ENCODE measurements around the gene CAVIN3. TPM values are rescaled to one million over a fixed set of nuclear protein-coding genes. Genes with fewer than 3 reads are reported as not detected.
"Not testable (repeated sequence)": the region's sequence is repeated elsewhere in the genome, so short reads cannot be mapped to it uniquely, and the experiment has no call there.

The CAVIN3 gene
- total and polyA plus RNA-seq, 2 experiments from 2014 or later: 33.2 to 34.2 TPM

- TF ChIP-seq CTCF (conservative IDR thresholded peaks at IDR 0.05; ENCODE audit: low read depth in 2 of 2) (no peak), POLR2AphosphoS5 (IDR thresholded peaks at IDR 0.05; ENCODE audit: low read depth) (peak; percentile 59), JUNB (IDR thresholded peaks at IDR 0.05; ENCODE audit: unreplicated experiment) (no peak)
- Histone ChIP-seq H3K36me3 (ENCODE audit: insufficient read depth) (no peaks in the 10 kb centered on the region), H3K9me2 (ENCODE audit: insufficient read depth) (no peaks in the 10 kb centered on the region), H3K27me3 (ENCODE audit: insufficient read depth) (peaks cover 95% of the 10 kb centered on the region), H2AFZ (no peak overlapping the region), H3K4me2 (no peak overlapping the region), H3K27ac (ENCODE audit: low read depth) (no peak overlapping the region), H3F3A (replicated peaks; ENCODE audit: low read depth) (no peaks in the 10 kb centered on the region), H3K79me2 (replicated peaks; ENCODE audit: insufficient read depth) (no peaks in the 10 kb centered on the region), H3K4me1 (ENCODE audit: insufficient read depth) (peaks cover 16% of the 10 kb centered on the region), H3K4me3 (no peak overlapping the region), H4K20me1 (replicated peaks; ENCODE audit: insufficient read depth) (no peaks in the 10 kb centered on the region)
- Mint-ChIP-seq H3K4me1 (peaks cover 20% of the 10 kb centered on the region), H3K27ac (no peak overlapping the region), H3K36me3 (ENCODE audit: low read depth) (no peaks in the 10 kb centered on the region), H3K9me3 (no peaks in the 10 kb centered on the region), H3K4me3 (no peak overlapping the region), H3K27me3 (ENCODE audit: insufficient read depth, low read depth, poor library complexity) (peaks cover 26% of the 10 kb centered on the region)
- ATAC-seq (no peak), DNase-seq (ENCODE audit: low spot score) (peak; percentile 48)
Observed at GRCh38 chr11:6284250-6284649, 36.1 kb downstream of the CAVIN3 start.

GRCh38 chr11:6283453-6284023, 36.8 kb downstream of the CAVIN3 start:
- H4K20me1 ChIP-seq (replicated peaks; ENCODE audit: insufficient read depth): no peaks in the 10 kb centered on the region
- no peaks in the 10 kb centered on the region for H3K36me3 ChIP-seq (ENCODE audit: insufficient read depth)
- peaks cover 95% of the 10 kb centered on the region for H3K27me3 ChIP-seq (ENCODE audit: insufficient read depth)
- Mint-ChIP-seq H3K36me3 (ENCODE audit: low read depth) (no peaks in the 10 kb centered on the region), H3K27me3 (ENCODE audit: insufficient read depth, low read depth, poor library complexity) (peaks cover 30% of the 10 kb centered on the region), H3K4me3 (no peak overlapping the region), H3K4me1 (peaks cover 15% of the 10 kb centered on the region), H3K9me3 (no peaks in the 10 kb centered on the region), H3K27ac (no peak overlapping the region)
- H3K4me2 ChIP-seq: no peak overlapping the region
- TF ChIP-seq NANOG (IDR thresholded peaks at IDR 0.05; ENCODE audit: borderline replicate concordance) (no peak), ZNF462 (CRISPR knock-in tag; IDR thresholded peaks at IDR 0.05) (no peak), EZH2phosphoT487 (IDR thresholded peaks at IDR 0.05; ENCODE audit: unreplicated experiment) (no peak), EZH2 (IDR thresholded peaks at IDR 0.05; ENCODE audit: low read depth, unreplicated experiment) (no peak)
- H2AFZ ChIP-seq: no peak overlapping the region
- no peak for ATAC-seq
- H3F3A ChIP-seq (replicated peaks; ENCODE audit: low read depth): no peaks in the 10 kb centered on the region
- no peak for DNase-seq (ENCODE audit: low spot score)
- H3K79me2 ChIP-seq (replicated peaks; ENCODE audit: insufficient read depth): no peaks in the 10 kb centered on the region
- no peak overlapping the region for H3K4me3 ChIP-seq
- H3K4me1 ChIP-seq (ENCODE audit: insufficient read depth): peaks cover 10% of the 10 kb centered on the region
- H3K27ac ChIP-seq (ENCODE audit: low read depth): no peak overlapping the region
- H3K9me2 ChIP-seq (ENCODE audit: insufficient read depth): no peaks in the 10 kb centered on the region

GRCh38 chr11:6280809-6281208, 39.5 kb downstream of the CAVIN3 start:
- H2AFZ ChIP-seq; H3K27ac Mint-ChIP-seq; DNase-seq (ENCODE audit: low spot score); H4K20me1 ChIP-seq (replicated peaks; ENCODE audit: insufficient read depth); H3K4me3 Mint-ChIP-seq; H3K79me2 ChIP-seq (replicated peaks; ENCODE audit: insufficient read depth); H3K9me3 Mint-ChIP-seq; ATAC-seq; H3K36me3 ChIP-seq (ENCODE audit: insufficient read depth); H3F3A ChIP-seq (replicated peaks; ENCODE audit: low read depth); H3K4me3 ChIP-seq; H3K4me1 ChIP-seq (ENCODE audit: insufficient read depth); H3K9me2 ChIP-seq (ENCODE audit: insufficient read depth); H3K36me3 Mint-ChIP-seq (ENCODE audit: low read depth); H3K27ac ChIP-seq (ENCODE audit: low read depth): not testable (repeated sequence)
- H3K27me3 Mint-ChIP-seq (ENCODE audit: insufficient read depth, low read depth, poor library complexity): peaks cover 34% of the 10 kb centered on the region
- peak overlapping the region; percentile 51; the same call in 1 of the 2 replicates for H3K4me2 ChIP-seq
- peaks cover 88% of the 10 kb centered on the region for H3K27me3 ChIP-seq (ENCODE audit: insufficient read depth)
- peaks cover 15% of the 10 kb centered on the region for H3K4me1 Mint-ChIP-seq
